ENCODE results near the gene ARHGAP33. TPM values are rescaled to one million over a fixed set of nuclear protein-coding genes. Genes with fewer than 3 reads are reported as not detected.
A peak's percentile ranks its signal among the peaks of the same experiment; 100 is the strongest.

Gene ARHGAP33
- total and polyA plus RNA-seq, 10 of the 15 experiments (the other 5 are each of a cell fraction or from before 2014, with no cell fraction given), result 0.05 to 22.9 (median 2.3) TPM; not detected in 1

- no peak for TF ChIP-seq HDAC6 (IDR thresholded peaks at IDR 0.05; ENCODE audit: unreplicated experiment)
- TF ChIP-seq SRF (IDR thresholded peaks at IDR 0.05; ENCODE audit: low read depth in 2 of 2, low read length in 2 of 2), result 0 out of 4 replicates have a peak, but pooled peaks of 1 of the 2 experiments have one; percentile 55
- TF ChIP-seq EZH2 (IDR thresholded peaks at IDR 0.05; ENCODE audit: borderline replicate concordance, control insufficient read depth, low read depth, low read length), result no peak
- TF ChIP-seq, protein P1, sequence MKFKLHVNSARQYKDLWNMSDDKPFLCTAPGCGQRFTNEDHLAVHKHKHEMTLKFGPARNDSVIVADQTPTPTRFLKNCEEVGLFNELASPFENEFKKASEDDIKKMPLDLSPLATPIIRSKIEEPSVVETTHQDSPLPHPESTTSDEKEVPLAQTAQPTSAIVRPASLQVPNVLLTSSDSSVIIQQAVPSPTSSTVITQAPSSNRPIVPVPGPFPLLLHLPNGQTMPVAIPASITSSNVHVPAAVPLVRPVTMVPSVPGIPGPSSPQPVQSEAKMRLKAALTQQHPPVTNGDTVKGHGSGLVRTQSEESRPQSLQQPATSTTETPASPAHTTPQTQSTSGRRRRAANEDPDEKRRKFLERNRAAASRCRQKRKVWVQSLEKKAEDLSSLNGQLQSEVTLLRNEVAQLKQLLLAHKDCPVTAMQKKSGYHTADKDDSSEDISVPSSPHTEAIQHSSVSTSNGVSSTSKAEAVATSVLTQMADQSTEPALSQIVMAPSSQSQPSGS (IDR thresholded peaks at IDR 0.05; ENCODE audit: low read length), result no peak
- TF ChIP-seq ATF7 (IDR thresholded peaks at IDR 0.05; ENCODE audit: low read depth), result peak; percentile 70
- no peak for TF ChIP-seq EP300 (IDR thresholded peaks at IDR 0.05; ENCODE audit: borderline replicate concordance in 1 of 2, control insufficient read depth in 1 of 2, low read depth in 2 of 2, low read length in 2 of 2)
- peak; percentile 84 for TF ChIP-seq NRF1 (conservative IDR thresholded peaks at IDR 0.05; ENCODE audit: low read depth, low read length)
- TF ChIP-seq SMAD1 (IDR thresholded peaks at IDR 0.05; ENCODE audit: low read depth, partially characterized antibody), result no peak
- TF ChIP-seq, protein P2, sequence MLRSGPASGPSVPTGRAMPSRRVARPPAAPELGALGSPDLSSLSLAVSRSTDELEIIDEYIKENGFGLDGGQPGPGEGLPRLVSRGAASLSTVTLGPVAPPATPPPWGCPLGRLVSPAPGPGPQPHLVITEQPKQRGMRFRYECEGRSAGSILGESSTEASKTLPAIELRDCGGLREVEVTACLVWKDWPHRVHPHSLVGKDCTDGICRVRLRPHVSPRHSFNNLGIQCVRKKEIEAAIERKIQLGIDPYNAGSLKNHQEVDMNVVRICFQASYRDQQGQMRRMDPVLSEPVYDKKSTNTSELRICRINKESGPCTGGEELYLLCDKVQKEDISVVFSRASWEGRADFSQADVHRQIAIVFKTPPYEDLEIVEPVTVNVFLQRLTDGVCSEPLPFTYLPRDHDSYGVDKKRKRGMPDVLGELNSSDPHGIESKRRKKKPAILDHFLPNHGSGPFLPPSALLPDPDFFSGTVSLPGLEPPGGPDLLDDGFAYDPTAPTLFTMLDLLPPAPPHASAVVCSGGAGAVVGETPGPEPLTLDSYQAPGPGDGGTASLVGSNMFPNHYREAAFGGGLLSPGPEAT (IDR thresholded peaks at IDR 0.05; ENCODE audit: low read depth), result peak; percentile 83
- peak; percentile 90 for TF ChIP-seq CREB1 (IDR thresholded peaks at IDR 0.05; ENCODE audit: low read depth)
- no peak for TF ChIP-seq EGR1 (IDR thresholded peaks at IDR 0.05; ENCODE audit: borderline replicate concordance in 1 of 2, low read depth in 2 of 2, low read length in 2 of 2)
- peak; percentile 29; the same call in 1 of the 2 replicates for TF ChIP-seq TAF1 (IDR thresholded peaks at IDR 0.05; ENCODE audit: borderline replicate concordance, low read depth, low read length)
- TF ChIP-seq POLR2AphosphoS2 (IDR thresholded peaks at IDR 0.05; ENCODE audit: low read depth, low read length), result 0 out of 2 replicates have a peak, but pooled peaks have one; percentile 54
- TF ChIP-seq PML (IDR thresholded peaks at IDR 0.05; ENCODE audit: low read length), result no peak
- TF ChIP-seq CEBPB (IDR thresholded peaks at IDR 0.05; ENCODE audit: borderline replicate concordance in 1 of 2, low read depth in 2 of 2, low read length in 2 of 2), result peak in 1 of 2 experiments; percentile 87; a peak in 2 of 4 replicates
- 0 out of 2 replicates have a peak, but pooled peaks have one; percentile 14 for TF ChIP-seq E2F4 (IDR thresholded peaks at IDR 0.05; ENCODE audit: low read depth, low read length)
- TF ChIP-seq ZBED1 (IDR thresholded peaks at IDR 0.05; ENCODE audit: borderline replicate concordance), result no peak
- TF ChIP-seq STAT1 (conservative IDR thresholded peaks at IDR 0.05), result no peak
- TF ChIP-seq, protein P3, sequence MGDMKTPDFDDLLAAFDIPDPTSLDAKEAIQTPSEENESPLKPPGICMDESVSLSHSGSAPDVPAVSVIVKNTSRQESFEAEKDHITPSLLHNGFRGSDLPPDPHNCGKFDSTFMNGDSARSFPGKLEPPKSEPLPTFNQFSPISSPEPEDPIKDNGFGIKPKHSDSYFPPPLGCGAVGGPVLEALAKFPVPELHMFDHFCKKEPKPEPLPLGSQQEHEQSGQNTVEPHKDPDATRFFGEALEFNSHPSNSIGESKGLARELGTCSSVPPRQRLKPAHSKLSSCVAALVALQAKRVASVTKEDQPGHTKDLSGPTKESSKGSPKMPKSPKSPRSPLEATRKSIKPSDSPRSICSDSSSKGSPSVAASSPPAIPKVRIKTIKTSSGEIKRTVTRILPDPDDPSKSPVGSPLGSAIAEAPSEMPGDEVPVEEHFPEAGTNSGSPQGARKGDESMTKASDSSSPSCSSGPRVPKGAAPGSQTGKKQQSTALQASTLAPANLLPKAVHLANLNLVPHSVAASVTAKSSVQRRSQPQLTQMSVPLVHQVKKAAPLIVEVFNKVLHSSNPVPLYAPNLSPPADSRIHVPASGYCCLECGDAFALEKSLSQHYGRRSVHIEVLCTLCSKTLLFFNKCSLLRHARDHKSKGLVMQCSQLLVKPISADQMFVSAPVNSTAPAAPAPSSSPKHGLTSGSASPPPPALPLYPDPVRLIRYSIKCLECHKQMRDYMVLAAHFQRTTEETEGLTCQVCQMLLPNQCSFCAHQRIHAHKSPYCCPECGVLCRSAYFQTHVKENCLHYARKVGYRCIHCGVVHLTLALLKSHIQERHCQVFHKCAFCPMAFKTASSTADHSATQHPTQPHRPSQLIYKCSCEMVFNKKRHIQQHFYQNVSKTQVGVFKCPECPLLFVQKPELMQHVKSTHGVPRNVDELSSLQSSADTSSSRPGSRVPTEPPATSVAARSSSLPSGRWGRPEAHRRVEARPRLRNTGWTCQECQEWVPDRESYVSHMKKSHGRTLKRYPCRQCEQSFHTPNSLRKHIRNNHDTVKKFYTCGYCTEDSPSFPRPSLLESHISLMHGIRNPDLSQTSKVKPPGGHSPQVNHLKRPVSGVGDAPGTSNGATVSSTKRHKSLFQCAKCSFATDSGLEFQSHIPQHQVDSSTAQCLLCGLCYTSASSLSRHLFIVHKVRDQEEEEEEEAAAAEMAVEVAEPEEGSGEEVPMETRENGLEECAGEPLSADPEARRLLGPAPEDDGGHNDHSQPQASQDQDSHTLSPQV (IDR thresholded peaks at IDR 0.05), result no peak
- TF ChIP-seq MEF2A (IDR thresholded peaks at IDR 0.05; ENCODE audit: insufficient read depth, low read depth, low read length), result no peak
These were observed 27.0 kb upstream of the ARHGAP33 start, which contains the start of gene LIN37 (continued) for GRCh38 chr19:35748106-35749020.
